GM20000 (cell line): ENCODE measurements around the gene SMOC2.

Source experiments
- DNase-seq: peaks from one replicate; pipeline ENCODE4 v3.0.0; 2012; ENCODE audit warnings: low spot score
- TF ChIP-seq, protein P1 (sequence below): IDR thresholded peaks from 2 replicates; pipeline ENCODE4 v1.5.1; 2012; ENCODE audit warnings: mild to moderate bottlenecking, control low read depth; ENCODE audit errors: extremely low read depth, missing control alignments

SMOC2 gene

DNA sequence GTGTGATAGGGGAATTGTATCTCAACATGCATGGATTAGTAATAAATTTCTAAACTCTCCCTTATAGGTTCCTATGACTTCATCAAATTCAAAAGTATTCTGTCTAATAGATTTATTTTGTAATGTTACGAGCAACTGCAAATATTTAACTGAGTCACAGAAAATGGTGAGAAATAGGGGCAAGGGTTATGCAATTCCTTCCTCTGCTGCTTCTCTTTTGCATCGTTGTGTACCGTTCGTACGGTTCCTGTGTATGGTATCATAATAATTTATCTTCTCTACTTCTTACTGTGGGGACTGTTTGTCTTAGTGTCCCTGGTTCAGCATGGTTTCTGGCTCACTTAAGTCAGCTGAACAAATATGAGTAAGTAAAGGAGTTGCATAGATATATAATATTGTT is 44.8 kb downstream of the SMOC2 start:
- TF ChIP-seq, protein P1, sequence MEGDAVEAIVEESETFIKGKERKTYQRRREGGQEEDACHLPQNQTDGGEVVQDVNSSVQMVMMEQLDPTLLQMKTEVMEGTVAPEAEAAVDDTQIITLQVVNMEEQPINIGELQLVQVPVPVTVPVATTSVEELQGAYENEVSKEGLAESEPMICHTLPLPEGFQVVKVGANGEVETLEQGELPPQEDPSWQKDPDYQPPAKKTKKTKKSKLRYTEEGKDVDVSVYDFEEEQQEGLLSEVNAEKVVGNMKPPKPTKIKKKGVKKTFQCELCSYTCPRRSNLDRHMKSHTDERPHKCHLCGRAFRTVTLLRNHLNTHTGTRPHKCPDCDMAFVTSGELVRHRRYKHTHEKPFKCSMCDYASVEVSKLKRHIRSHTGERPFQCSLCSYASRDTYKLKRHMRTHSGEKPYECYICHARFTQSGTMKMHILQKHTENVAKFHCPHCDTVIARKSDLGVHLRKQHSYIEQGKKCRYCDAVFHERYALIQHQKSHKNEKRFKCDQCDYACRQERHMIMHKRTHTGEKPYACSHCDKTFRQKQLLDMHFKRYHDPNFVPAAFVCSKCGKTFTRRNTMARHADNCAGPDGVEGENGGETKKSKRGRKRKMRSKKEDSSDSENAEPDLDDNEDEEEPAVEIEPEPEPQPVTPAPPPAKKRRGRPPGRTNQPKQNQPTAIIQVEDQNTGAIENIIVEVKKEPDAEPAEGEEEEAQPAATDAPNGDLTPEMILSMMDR: no peak
- no peak for DNase-seq

DNA sequence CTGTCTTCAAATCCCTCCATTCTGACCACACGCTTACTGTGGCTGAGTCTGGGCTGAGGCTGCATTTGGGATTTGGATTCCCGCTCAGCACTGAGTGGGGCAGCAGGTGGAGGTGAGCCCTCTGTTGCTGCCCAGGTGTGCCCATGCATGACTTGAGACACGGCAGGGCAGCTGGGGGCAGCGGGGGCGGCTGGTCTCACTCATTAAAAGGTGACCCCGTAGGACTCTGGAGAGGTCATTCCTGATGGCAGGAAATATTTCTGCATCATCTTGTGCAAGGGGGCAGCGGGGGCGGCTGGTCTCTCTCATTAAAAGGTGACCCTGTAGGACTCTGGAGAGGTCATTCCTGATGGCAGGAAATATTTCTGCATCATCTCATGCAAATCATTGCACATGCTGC is 49.8 kb downstream of the SMOC2 start:
- DNase-seq: no peak
- TF ChIP-seq, protein P1: no peak

DNA sequence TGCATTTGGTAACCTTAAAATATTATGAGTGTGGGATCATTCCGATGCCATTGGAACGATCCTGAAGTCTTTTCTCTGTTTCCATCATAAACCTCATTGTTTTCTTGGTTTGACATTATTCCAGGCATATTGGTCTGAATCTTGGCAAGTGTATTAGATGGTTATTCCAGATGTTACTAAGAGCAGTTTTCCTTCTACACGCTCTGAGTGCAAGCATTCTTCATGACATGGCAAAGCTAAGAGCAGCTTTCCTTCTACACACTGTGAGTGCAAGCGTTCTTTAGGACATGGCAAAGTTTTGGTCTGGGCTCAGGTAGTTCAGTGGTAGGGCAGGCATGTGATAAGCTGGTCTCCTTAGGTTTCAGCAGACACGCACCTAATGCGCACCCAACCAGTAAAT is 53.0 kb downstream of the SMOC2 start:
- DNase-seq: no peak
- TF ChIP-seq, protein P1: no peak

DNA sequence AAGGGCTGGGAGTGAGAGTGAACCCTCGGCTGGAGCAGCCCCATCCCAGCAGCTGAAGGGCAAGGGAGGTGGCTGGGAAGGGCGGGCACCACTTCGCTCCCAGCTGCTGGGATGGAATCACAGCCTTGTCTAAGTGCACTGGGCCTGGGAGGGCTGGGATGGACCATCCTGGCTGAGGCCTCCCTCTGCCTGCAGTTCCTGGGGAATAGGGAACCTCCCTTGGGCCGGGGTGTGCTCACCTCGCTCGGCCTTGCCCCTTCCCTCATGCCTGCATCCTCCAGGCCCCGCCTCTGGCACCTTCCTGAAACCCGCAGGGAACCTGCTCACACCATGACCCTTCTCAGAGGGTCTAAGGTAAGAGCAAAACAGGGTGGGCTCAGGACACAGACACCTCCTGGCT is 53.7 kb downstream of the SMOC2 start:
- no peak for DNase-seq
- TF ChIP-seq, protein P1: no peak

DNA sequence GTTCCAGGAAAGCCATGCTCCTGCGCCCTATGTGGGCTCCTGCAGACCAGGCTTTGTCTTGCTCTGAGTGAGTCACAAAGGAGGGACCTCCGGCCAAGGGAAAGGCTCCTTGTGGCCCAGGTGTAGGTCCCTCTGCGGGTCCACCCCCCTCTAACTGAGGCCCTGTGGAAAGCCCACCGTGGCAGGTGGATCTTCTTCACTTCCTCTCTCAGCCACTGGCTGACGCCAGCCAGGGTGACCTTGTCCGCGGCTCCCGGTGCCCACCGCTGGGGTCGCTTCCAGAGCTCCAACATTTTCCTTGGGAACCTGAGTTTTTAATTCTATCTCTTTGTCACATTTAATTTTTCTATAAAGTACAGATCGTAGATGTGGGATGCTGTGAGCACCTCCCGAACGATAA is 54.1 kb downstream of the SMOC2 start:
- TF ChIP-seq, protein P1: no peak
- DNase-seq: no peak

DNA sequence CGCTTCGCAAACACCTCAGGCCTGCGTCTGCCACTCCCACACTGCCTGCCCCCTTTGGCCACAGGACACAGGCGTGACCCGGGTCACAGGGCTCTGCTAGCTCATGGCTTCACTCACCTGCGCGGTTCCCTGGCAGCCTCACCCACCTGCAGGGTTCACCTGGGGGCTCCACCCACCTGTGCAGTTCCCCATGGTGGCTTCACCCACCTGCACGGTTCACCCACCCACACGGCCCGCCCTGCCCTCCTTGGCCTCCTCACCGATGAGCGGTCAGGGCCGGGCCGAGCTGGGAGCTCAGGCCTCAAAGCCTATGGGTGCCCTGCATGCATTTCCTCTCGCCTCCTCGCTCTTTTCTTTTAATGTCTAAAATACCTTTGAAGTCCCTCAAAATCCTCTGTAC is 54.7 kb downstream of the SMOC2 start:
- TF ChIP-seq, protein P1: no peak
- DNase-seq: no peak

DNA sequence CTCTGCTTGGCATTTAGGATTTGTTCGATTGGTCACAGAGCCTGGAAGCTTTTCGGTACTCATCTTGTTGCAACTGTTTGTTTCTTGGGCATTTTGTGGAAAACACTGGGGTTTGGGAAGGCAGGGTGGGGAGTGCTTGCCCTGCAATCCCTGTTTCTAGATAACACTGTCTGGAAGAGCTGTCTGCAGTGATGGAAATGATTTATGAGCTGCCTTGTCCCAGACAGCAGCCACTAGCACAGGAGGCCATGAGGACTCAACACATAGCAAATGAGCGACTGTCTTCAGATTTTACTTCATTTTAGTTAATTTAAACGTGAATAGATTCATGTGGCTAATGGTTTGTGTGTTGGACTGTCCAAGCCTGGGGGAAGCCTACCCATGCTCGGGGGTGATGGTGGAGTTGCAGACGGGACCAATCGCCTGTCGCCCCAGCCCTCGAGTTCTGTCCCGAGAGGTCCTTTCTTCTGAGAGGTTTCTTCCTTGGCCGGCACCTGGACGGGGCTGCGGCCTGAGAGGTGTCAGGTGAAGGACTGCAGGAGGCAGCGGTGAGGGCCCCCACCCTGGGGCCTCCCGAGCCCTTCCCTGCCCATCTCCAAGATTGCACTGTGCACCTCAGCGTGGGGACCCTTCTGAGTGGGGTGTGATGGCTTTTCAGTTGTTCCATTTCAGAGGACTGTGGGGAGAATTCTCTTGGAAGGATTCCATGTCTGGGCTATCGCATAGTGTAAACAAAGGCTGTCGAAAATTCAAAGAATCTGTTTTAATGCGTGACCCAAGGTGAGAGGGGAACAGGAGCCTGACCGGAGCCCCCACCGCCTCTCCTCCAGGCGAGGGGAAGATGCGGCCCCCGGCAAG is 55.4 kb downstream of the SMOC2 start:
- DNase-seq: no peak
- TF ChIP-seq, protein P1: no peak
